Fibroblast of lung (primary cell): ENCODE measurements around the gene THOC2. TPM values are rescaled to one million over a fixed set of nuclear protein-coding genes. Genes with fewer than 3 reads are reported as not detected.
"Not testable (repeated sequence)": the region's sequence is repeated elsewhere in the genome, so short reads cannot be mapped to it uniquely, and the experiment has no call there.

Experiments used
- DNase-seq, 2 donors: peaks; one replicate each; pipeline versions ENCODE4 v3.0.0 to v3.0.0-alpha.2; 2010; ENCODE audit warnings: low read depth in 2 of 2
- H2AFZ ChIP-seq: 2 replicates; pipeline ENCODE4 v1.5.1; 2012; ENCODE audit warnings: low read length, control low read depth, inconsistent platforms
- H3K27ac ChIP-seq: 2 replicates; pipeline ENCODE4 v1.5.1; 2011; ENCODE audit warnings: low read length, control low read depth; ENCODE audit not compliant: insufficient read depth
- H3K27me3 ChIP-seq: 2 replicates; pipeline ENCODE4 v1.5.1; 2011; ENCODE audit warnings: mild to moderate bottlenecking, low read length; ENCODE audit not compliant: control insufficient read depth, insufficient read depth
- H3K36me3 ChIP-seq: 2 replicates; pipeline ENCODE4 v1.5.1; 2011; ENCODE audit warnings: low read length; ENCODE audit not compliant: control insufficient read depth, insufficient read depth
- H3K4me1 ChIP-seq: 2 replicates; pipeline ENCODE4 v1.5.1; 2011; ENCODE audit warnings: low read length; ENCODE audit not compliant: control insufficient read depth, insufficient read depth; ENCODE audit errors: extremely low read depth
- H3K4me2 ChIP-seq: 2 replicates; pipeline ENCODE4 v1.5.1; 2011; ENCODE audit warnings: low read length, control low read depth; ENCODE audit not compliant: insufficient read depth; ENCODE audit errors: extremely low read depth
- H3K4me3 ChIP-seq, 4 experiments: fragments of 200-600 bp in 1 of 4; sonication (generic) in 1 of 4; replicated peaks in 1 of 4; 2 replicates each; pipeline ENCODE4 v1.5.1; 2011 to 2016; ENCODE audit warnings: low read length in 4 of 4, low read depth in 3 of 4, mild to moderate bottlenecking in 3 of 4, control low read depth in 2 of 4, inconsistent platforms in 1 of 4, mixed read lengths in 1 of 4; ENCODE audit not compliant: insufficient read depth in 1 of 4; ENCODE audit errors: control extremely low read depth in 1 of 4
- H3K79me2 ChIP-seq: 2 replicates; pipeline ENCODE4 v1.5.1; 2012; ENCODE audit warnings: mild to moderate bottlenecking, low read length, inconsistent platforms; ENCODE audit not compliant: control insufficient read depth, insufficient read depth
- H3K9ac ChIP-seq: 2 replicates; pipeline ENCODE4 v1.5.1; 2011; ENCODE audit warnings: mild to moderate bottlenecking, low read length, control low read depth; ENCODE audit not compliant: insufficient read depth
- H3K9me3 ChIP-seq: 2 replicates; pipeline ENCODE4 v1.5.1; 2012; ENCODE audit warnings: low read depth, low read length; ENCODE audit not compliant: control insufficient read depth, insufficient read depth
- H4K20me1 ChIP-seq: 2 replicates; pipeline ENCODE4 v1.5.1; 2011; ENCODE audit warnings: low read length; ENCODE audit not compliant: control insufficient read depth, insufficient read depth; ENCODE audit errors: extremely low read depth
- EZH2 ChIP-seq: IDR thresholded peaks from 2 replicates; pipeline ENCODE4 v1.5.1; 2012; ENCODE audit warnings: low read length, control low read depth, mild to moderate bottlenecking; ENCODE audit errors: missing control alignments
- polyA plus RNA-seq, 2 donors: library from polyadenylated mRNA; depleted of rRNA in 1 of 2; stranded (reverse) in 1 of 2; unstranded in 1 of 2; fragments of >200 nt; gene quantifications; 2 replicates each; pipeline ENCODE4 v1.2.1, GENCODE V29; 2011 to 2012; ENCODE audit warnings: missing spikeins in 1 of 2
- total RNA-seq: library from RNA; depleted of rRNA; stranded (reverse); fragments of >200 nt; gene quantifications from 2 replicates; pipeline ENCODE4 v1.2.1, GENCODE V29; 2014
- TF ChIP-seq, protein P1 (sequence below), 2 donors: IDR thresholded peaks in 1 of 2; conservative IDR thresholded peaks in 1 of 2; 1 replicate in 1 of 2; 2 replicates in 1 of 2; pipeline ENCODE4 v1.5.1; 2011 to 2012; ENCODE audit warnings: low read length in 2 of 2, control low read depth in 1 of 2, inconsistent platforms in 1 of 2, low read depth in 1 of 2, mild to moderate bottlenecking in 1 of 2

Gene THOC2
- total and polyA plus RNA-seq, 2 donors (not counting 1 experiment from before 2014, with no cell fraction given) = 62.9 to 70.0 TPM

- TF ChIP-seq, protein P1, sequence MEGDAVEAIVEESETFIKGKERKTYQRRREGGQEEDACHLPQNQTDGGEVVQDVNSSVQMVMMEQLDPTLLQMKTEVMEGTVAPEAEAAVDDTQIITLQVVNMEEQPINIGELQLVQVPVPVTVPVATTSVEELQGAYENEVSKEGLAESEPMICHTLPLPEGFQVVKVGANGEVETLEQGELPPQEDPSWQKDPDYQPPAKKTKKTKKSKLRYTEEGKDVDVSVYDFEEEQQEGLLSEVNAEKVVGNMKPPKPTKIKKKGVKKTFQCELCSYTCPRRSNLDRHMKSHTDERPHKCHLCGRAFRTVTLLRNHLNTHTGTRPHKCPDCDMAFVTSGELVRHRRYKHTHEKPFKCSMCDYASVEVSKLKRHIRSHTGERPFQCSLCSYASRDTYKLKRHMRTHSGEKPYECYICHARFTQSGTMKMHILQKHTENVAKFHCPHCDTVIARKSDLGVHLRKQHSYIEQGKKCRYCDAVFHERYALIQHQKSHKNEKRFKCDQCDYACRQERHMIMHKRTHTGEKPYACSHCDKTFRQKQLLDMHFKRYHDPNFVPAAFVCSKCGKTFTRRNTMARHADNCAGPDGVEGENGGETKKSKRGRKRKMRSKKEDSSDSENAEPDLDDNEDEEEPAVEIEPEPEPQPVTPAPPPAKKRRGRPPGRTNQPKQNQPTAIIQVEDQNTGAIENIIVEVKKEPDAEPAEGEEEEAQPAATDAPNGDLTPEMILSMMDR (conservative IDR thresholded peaks at IDR 0.05 in 1 of 2, IDR thresholded peaks at IDR 0.05 in 1 of 2; ENCODE audit: low read depth in 1 of 2, low read length in 2 of 2) = no peak
- TF ChIP-seq EZH2 = no peak
- Histone ChIP-seq H3K27ac (peak overlapping the region; percentile 34), H3K79me2 (peaks cover 14% of the 10 kb centered on the region), H3K4me3 (no peak overlapping the region), H3K4me1 (no peaks in the 10 kb centered on the region), H2AFZ (no peak overlapping the region), H3K9me3 (no peaks in the 10 kb centered on the region), H3K27me3 (no peaks in the 10 kb centered on the region), H3K36me3 (no peaks in the 10 kb centered on the region), H4K20me1 (no peaks in the 10 kb centered on the region), H3K4me2 (no peak overlapping the region), H3K9ac (no peak overlapping the region)
- peak; percentile 26 to 83 for DNase-seq
Observed at GRCh38 chrX:123736333-123736921, 3.6 kb upstream of the THOC2 start.

- H3K27me3 ChIP-seq, H3K36me3 ChIP-seq, DNase-seq, H4K20me1 ChIP-seq, H3K4me2 ChIP-seq, H3K4me1 ChIP-seq, H2AFZ ChIP-seq, H3K9ac ChIP-seq, H3K27ac ChIP-seq, H3K4me3 ChIP-seq, H3K9me3 ChIP-seq: not testable (repeated sequence)
- H3K79me2 ChIP-seq = peaks cover 27% of the 10 kb centered on the region
Observed at GRCh38 chrX:123735137-123735536, 2.3 kb upstream of the THOC2 start.

GRCh38 chrX:123734079-123734478 lies 1.2 kb upstream of the THOC2 start:
- not testable (repeated sequence) for H3K27me3 ChIP-seq, H3K4me1 ChIP-seq, H3K27ac ChIP-seq, H3K4me2 ChIP-seq, H2AFZ ChIP-seq, DNase-seq, H3K36me3 ChIP-seq, H3K4me3 ChIP-seq, H3K9ac ChIP-seq, H4K20me1 ChIP-seq, H3K9me3 ChIP-seq
- peaks cover 37% of the 10 kb centered on the region for H3K79me2 ChIP-seq

DNA sequence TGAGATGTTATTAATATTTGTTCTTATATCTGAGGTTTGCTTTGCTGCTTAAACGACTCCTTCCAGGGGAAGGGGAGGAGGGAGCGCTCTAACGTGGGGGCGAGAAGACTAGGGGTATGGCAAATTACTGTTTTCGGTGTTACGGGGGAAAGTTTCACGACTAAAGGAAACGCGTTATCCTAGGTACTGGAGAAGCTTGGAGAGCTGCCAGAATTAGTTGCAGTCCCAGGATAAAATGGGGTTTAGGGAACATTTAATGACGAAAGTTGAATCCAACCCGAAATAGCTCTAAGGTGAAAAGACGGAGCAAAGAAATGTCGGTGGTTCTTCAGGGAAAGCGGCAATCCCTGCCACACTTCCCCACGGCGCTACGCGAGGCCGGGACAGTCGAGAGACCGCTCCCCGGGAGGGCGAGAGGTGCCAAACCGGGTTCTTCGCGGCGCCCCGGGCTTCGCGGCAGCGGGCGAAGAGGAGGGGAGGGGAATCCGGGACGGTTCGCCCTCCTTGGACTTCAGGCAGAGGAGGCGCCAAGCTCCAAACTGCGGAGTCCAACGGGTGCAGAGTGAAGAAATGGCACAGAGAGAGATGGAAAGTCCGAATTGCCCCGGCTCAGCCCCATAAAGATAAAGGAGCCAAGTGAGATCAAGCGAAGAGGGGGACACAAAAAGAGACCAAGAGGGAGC lies 724 bp downstream of the THOC2 start:
- peak overlapping the region; percentile 79 for H3K9ac ChIP-seq
- no peaks in the 10 kb centered on the region for H3K4me1 ChIP-seq
- no peaks in the 10 kb centered on the region for H3K9me3 ChIP-seq
- peak overlapping the region; percentile 71 to 85 (median 78) for H3K4me3 ChIP-seq
- H2AFZ ChIP-seq = no peak overlapping the region
- DNase-seq = peak; percentile 17 to 34
- H3K27ac ChIP-seq = peak overlapping the region; percentile 84
- H3K79me2 ChIP-seq = peaks cover 55% of the 10 kb centered on the region
- no peaks in the 10 kb centered on the region for H4K20me1 ChIP-seq
- TF ChIP-seq EZH2 = no peak
- TF ChIP-seq, protein P1 (conservative IDR thresholded peaks at IDR 0.05 in 1 of 2, IDR thresholded peaks at IDR 0.05 in 1 of 2; ENCODE audit: low read depth in 1 of 2, low read length in 2 of 2) = no peak
- no peaks in the 10 kb centered on the region for H3K27me3 ChIP-seq
- no peaks in the 10 kb centered on the region for H3K36me3 ChIP-seq
- peak overlapping the region; percentile 82 for H3K4me2 ChIP-seq
